Common myeloid progenitor, CD34-positive (primary cell): Measurements from ENCODE around the gene CRISPLD2.
A peak's percentile ranks its signal among the peaks of the same experiment; 100 is the strongest.

ENCODE experiments used
- CTCF ChIA-PET: fragments of 350-600 bp; sonication (Branson Sonifier 250); formaldehyde crosslinking; loops from one replicate; lab custom pipeline; 2021; ENCODE audit warnings: antibody characterized with exemption; lab: Charles Lee
- POLR2A ChIA-PET: fragments of 350-600 bp; sonication (Branson Sonifier 250); formaldehyde crosslinking; loops from one replicate; lab custom pipeline; 2021; ENCODE audit warnings: antibody characterized with exemption; lab: Charles Lee
- DNase-seq, 3 donors: peaks; one replicate each; pipeline versions ENCODE4 v3.0.0 to v3.0.0-alpha.2; 2013
- H3K27ac ChIP-seq, 2 experiments: 1 replicate in 1 of 2; 2 replicates in 1 of 2; pipeline ENCODE4 v1.7.0; 2013; ENCODE audit warnings: inconsistent platforms in 2 of 2, low read length in 2 of 2, mild to moderate bottlenecking in 2 of 2, low read depth in 1 of 2, moderate library complexity in 1 of 2; ENCODE audit not compliant: severe bottlenecking in 2 of 2, insufficient read depth in 1 of 2, poor library complexity in 1 of 2
- H3K27me3 ChIP-seq, 5 experiments: replicated peaks in 2 of 5; 1 replicate in 3 of 5; 2 replicates in 2 of 5; pipeline versions ENCODE4 v1.6.1 to v1.7.0; 2013; ENCODE audit warnings: low read length in 4 of 5, mild to moderate bottlenecking in 2 of 5, moderate library complexity in 2 of 5, inconsistent platforms in 1 of 5; ENCODE audit not compliant: insufficient read depth in 5 of 5, control insufficient read depth in 4 of 5
- H3K36me3 ChIP-seq, 4 experiments: 1 replicate in 2 of 4; 2 replicates in 2 of 4; pipeline versions ENCODE4 v1.6.1 to v1.7.0; 2013; ENCODE audit warnings: low read length in 3 of 4, control low read depth in 1 of 4, mild to moderate bottlenecking in 1 of 4; ENCODE audit not compliant: control insufficient read depth in 4 of 4, insufficient read depth in 4 of 4
- H3K4me1 ChIP-seq, 4 experiments: 1 replicate in 3 of 4; 2 replicates in 1 of 4; pipeline versions ENCODE4 v1.6.1 to v1.7.1; 2013; ENCODE audit warnings: low read length in 3 of 4, mild to moderate bottlenecking in 3 of 4, control low read depth in 1 of 4, inconsistent platforms in 1 of 4, moderate library complexity in 1 of 4; ENCODE audit not compliant: control insufficient read depth in 4 of 4, insufficient read depth in 4 of 4; ENCODE audit errors: control extremely low read depth in 1 of 4
- H3K4me3 ChIP-seq, 7 experiments: 1 replicate in 4 of 7; 2 replicates in 3 of 7; pipeline versions ENCODE4 v1.5.1 to v1.7.0; 2013; ENCODE audit warnings: mild to moderate bottlenecking in 7 of 7, low read length in 6 of 7, moderate library complexity in 6 of 7, inconsistent platforms in 2 of 7, low read depth in 2 of 7, control low read depth in 1 of 7; ENCODE audit not compliant: insufficient read depth in 4 of 7, control insufficient read depth in 1 of 7; ENCODE audit errors: extremely low read depth in 1 of 7
- H3K9me3 ChIP-seq, 5 experiments: 1 replicate in 4 of 5; 2 replicates in 1 of 5; pipeline versions ENCODE4 v1.6.1 to v1.7.1; 2013; ENCODE audit warnings: low read length in 4 of 5, mild to moderate bottlenecking in 2 of 5, inconsistent platforms in 1 of 5, low read depth in 1 of 5, moderate library complexity in 1 of 5; ENCODE audit not compliant: control insufficient read depth in 4 of 5, insufficient read depth in 2 of 5; ENCODE audit errors: control extremely low read depth in 1 of 5
- WGBS: methylation state at CpG from one replicate; pipeline ENCODE4 v1.1.5; 2013; ENCODE audit not compliant: insufficient coverage; 5-methylcytosine and 5-hydroxymethylcytosine counted together

CRISPLD2 gene

DNA sequence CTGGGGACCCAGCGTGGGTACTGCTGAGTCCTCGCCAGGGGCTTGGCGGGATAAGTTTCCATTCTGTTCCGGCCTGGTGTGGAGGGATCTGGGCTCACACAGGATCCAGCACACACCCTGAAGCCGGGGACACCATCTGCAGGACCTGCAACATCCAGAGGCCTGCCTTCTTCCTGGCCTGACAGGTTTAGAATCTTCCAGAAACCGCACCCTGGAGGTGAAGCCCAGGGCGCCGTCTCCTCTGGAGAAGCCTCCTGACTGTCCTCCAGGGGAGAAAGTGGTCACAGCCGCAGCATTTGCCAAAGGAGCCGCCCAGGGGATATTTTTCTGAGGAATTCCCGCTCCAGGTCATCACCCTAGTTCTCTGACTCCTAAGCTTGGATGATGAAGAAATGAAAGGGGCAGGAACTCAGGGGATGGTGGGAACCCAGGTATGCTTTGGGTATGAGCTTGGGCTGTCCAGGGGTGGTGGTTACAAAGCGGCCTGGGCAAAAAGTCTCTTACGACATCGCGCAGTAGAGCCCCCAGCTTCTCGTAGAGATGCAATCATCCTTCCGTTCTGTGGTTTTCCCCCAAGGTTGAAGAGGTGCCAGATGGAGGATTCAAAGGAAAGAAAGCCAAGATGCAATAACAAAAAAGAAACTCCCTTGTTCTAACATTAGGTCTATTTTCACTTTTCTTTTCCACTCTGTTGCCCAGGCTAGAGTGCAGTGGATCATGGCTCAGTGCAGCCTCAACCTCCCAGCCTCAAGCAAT lies 9.1 kb upstream of the CRISPLD2 start:
- ChIA-PET CTCF (interaction anchor here (0.8 to 1.8 kb wide), 2 partner anchors 15 to 162 kb away, joined by 3 to 6 read pairs; no protein-coding TSS in a partner anchor), POLR2A (no interaction called here)
- H3K4me1 ChIP-seq: peaks cover 3 to 19% (median 13%) of the 10 kb centered on the region in 4 experiments
- DNase-seq: peak; percentile 77 to 95 (median 94)
- H3K36me3 ChIP-seq: no peaks in the 10 kb centered on the region
- peaks cover 0 to 15% (median 8%) of the 10 kb centered on the region in 5 experiments for H3K27me3 ChIP-seq
- peaks cover 0 to 2% (median 0%) of the 10 kb centered on the region in 5 experiments for H3K9me3 ChIP-seq
- H3K27ac ChIP-seq: no peak overlapping the region
- H3K4me3 ChIP-seq: peak overlapping the region in 1 of 7 experiments; percentile 34
- 68% methylated on average over 17 of the region's 17 CpGs for whole genome bisulfite sequencing

DNA sequence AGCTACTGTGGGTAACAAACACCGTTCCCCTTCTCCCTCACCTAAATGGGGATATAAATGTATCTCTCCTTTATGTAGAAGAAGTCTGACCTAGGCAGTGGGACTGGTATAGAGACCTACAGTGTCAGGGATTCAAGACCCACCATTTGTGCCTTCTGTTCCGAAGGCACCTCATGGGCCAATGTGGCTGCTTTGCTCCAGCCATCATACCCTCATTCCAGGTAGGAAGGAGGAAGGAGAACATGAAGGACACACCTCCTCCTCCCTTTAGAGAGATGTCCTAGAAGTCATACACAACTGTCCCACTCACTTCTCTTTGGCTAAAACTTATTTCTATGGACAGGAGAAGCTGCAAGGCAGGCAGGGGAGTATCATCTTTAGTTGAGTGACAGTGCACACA lies 8.3 kb upstream of the CRISPLD2 start:
- Histone ChIP-seq H3K27me3 (peaks cover 0 to 15% (median 8%) of the 10 kb centered on the region in 5 experiments), H3K4me3 (no peak overlapping the region)

GRCh38 chr16:84813141-84813934 lies 6.4 kb upstream of the CRISPLD2 start:
- DNase-seq: no peak
- 90% methylated on average over 8 of the region's 15 CpGs for WGBS
- peaks cover 0 to 21% (median 8%) of the 10 kb centered on the region in 5 experiments for H3K27me3 ChIP-seq
- H3K36me3 ChIP-seq: no peaks in the 10 kb centered on the region
- CTCF ChIA-PET: interaction anchor here (0.9 kb wide), 1 partner anchor 59 kb away, joined by 3 read pairs; no protein-coding TSS in a partner anchor
- POLR2A ChIA-PET: no interaction called here
- no peak overlapping the region for H3K27ac ChIP-seq
- no peak overlapping the region for H3K4me3 ChIP-seq
- peaks cover 0 to 2% (median 0%) of the 10 kb centered on the region in 5 experiments for H3K9me3 ChIP-seq
- peaks cover 3 to 14% (median 6%) of the 10 kb centered on the region in 4 experiments for H3K4me1 ChIP-seq

More for the DNA sequence above, 8.3 kb upstream of the CRISPLD2 start:
- WGBS: 93% methylated on average over 2 of the region's 2 CpGs
- ChIA-PET CTCF (interaction anchor here (0.8 kb wide), 2 partner anchors 14 to 35 kb away, joined by 3 to 4 read pairs; no protein-coding TSS in a partner anchor), POLR2A (no interaction called here)
- Histone ChIP-seq H3K27ac (no peak overlapping the region), H3K4me1 (peaks cover 3 to 16% (median 10%) of the 10 kb centered on the region in 4 experiments), H3K9me3 (peaks cover 0 to 2% (median 0%) of the 10 kb centered on the region in 5 experiments), H3K36me3 (no peaks in the 10 kb centered on the region)
- no peak for DNase-seq

- no peaks in the 10 kb centered on the region for H3K36me3 ChIP-seq
- H3K4me3 ChIP-seq: no peak overlapping the region
- WGBS: 82% methylated on average over 7 of the region's 7 CpGs
- H3K27ac ChIP-seq: no peak overlapping the region
- ChIA-PET POLR2A (no interaction called here), CTCF (interaction anchor here (1.0 to 1.1 kb wide), 2 partner anchors 11 to 76 kb away, joined by 3 read pairs; no protein-coding TSS in a partner anchor)
- peaks cover 0 to 39% (median 20%) of the 10 kb centered on the region in 5 experiments for H3K27me3 ChIP-seq
- H3K9me3 ChIP-seq: peaks cover 0 to 2% (median 0%) of the 10 kb centered on the region in 5 experiments
- DNase-seq: no peak
- H3K4me1 ChIP-seq: peaks cover 0 to 23% (median 16%) of the 10 kb centered on the region in 4 experiments
Observed at GRCh38 chr16:84815462-84815861, 4.3 kb upstream of the CRISPLD2 start.

DNA sequence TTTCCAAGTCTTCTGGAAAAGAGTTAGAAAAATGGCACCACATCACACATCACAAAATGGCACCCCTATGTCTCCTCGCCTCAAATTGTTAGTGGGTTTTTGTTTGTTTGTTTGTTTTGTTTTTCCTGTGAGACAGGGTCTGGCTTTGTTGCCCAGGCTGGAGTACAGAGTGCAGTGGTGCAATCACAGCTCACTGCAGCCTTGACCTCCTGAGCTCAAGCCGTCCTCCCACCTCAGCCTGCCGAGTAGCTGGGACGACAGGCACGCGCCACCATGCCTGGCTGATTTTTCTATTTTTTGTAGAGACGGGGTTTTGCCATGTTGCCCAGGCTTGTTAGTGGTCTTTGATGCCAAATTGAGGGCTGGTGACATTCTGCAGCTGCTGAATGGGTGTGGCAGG lies 3.8 kb upstream of the CRISPLD2 start:
- ChIA-PET CTCF (no interaction called here), POLR2A (no interaction called here)
- peaks cover 0 to 18% (median 14%) of the 10 kb centered on the region in 4 experiments for H3K4me1 ChIP-seq

GRCh38 chr16:84816485-84816884 lies 3.3 kb upstream of the CRISPLD2 start:
- H3K4me1 ChIP-seq: peaks cover 0 to 13% (median 11%) of the 10 kb centered on the region in 4 experiments
- CTCF ChIA-PET: no interaction called here
- H3K4me3 ChIP-seq: no peak overlapping the region
- H3K9me3 ChIP-seq: peaks cover 0 to under 1% (median 0%) of the 10 kb centered on the region in 5 experiments
- DNase-seq: no peak
- POLR2A ChIA-PET: no interaction called here
- H3K27ac ChIP-seq: no peak overlapping the region
- WGBS: 87% methylated on average over 9 of the region's 10 CpGs
- H3K27me3 ChIP-seq: peaks cover 0 to 49% (median 25%) of the 10 kb centered on the region in 5 experiments
- H3K36me3 ChIP-seq: no peaks in the 10 kb centered on the region

More for the DNA sequence above, 3.8 kb upstream of the CRISPLD2 start:
- DNase-seq: no peak
- WGBS: 94% methylated on average over 2 of the region's 7 CpGs
- peaks cover 0 to 44% (median 25%) of the 10 kb centered on the region in 5 experiments for H3K27me3 ChIP-seq
- H3K36me3 ChIP-seq: no peaks in the 10 kb centered on the region
- H3K4me3 ChIP-seq: no peak overlapping the region
- no peak overlapping the region for H3K27ac ChIP-seq
- peaks cover 0 to 2% (median 0%) of the 10 kb centered on the region in 5 experiments for H3K9me3 ChIP-seq
